CD4-positive, alpha-beta T cell treated with Interferon gamma for 1 hour (primary cell): ENCODE results near the gene STK32A.

Experiments
- DNase-seq: peaks from one replicate; pipeline ENCODE4 v3.0.0-alpha.2; 2020

STK32A gene

DNA sequence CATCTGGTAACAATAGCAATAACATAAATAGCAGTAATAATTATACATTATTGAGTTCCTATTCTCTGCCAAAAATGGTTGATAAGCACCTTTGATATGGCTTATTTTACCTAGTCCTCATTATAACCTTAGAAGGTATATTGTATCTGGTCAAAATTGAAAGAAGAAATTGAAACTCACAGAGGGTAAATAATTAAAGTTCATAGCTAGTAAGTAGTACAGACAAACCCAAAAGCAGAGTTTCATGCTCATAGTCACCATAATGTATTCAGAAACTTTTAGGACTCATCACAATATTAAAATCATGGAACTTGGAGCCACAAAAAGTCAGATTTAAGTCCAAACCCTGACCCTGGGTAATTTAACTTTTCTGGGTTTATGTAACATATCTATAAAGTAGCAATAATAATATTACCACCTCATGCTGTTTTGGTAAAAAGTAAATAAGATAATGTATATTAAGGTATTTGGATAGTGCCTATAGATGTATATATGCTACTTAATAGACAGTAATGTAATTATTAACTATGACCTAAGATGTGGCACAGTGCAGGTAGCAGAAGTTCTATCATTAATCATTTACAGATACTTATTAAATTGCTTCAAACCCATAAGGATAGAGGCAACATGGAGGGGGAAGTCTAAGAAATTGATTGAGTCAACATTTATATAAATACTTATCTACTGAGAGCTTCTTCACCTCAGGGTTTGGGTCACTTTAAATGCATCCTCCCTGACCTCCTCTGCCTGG, 32.4 kb downstream of the STK32A start:
- DNase-seq = no peak

- no peak for DNase-seq
These were observed 41.7 kb downstream of the STK32A start for GRCh38 chr5:147276497-147276896.

DNA sequence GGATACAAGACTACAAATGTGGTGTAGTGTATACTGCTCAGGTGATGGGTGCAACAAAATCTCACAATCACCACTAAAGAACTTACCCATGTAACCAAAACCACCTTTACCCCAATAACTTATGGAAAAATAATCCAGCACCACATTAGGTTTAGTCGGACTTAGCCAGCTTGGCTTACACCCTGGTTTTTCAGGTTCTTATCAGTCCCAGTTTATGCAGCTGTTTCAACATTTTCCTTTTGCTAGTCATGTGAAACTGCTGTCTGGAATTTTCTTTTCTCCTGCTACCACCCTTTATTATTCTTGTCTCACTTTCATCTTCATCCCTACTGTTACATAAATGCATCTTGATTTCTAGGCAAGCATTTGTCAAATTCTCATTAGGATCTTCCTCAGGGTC, 51.5 kb downstream of the STK32A start:
- no peak for DNase-seq

DNA sequence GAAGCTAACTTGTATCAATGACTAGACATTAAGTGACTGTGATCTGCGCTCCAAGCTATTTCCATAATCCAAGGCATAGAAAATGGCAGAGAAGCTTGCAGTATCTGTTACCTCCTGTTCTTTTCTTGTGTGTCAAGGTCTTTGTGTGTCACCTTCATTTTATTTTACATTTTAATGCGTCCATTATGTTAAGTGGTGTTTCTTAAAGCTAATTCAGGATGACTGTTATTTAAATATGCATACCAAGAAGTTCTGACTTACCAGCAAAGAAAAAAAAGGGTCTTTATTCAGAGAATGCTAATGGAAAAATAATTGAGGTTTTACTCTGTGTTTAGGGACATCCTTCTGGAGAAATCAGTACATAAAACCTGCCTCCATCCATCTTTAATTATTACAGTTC, 52.3 kb downstream of the STK32A start:
- no peak for DNase-seq

DNA sequence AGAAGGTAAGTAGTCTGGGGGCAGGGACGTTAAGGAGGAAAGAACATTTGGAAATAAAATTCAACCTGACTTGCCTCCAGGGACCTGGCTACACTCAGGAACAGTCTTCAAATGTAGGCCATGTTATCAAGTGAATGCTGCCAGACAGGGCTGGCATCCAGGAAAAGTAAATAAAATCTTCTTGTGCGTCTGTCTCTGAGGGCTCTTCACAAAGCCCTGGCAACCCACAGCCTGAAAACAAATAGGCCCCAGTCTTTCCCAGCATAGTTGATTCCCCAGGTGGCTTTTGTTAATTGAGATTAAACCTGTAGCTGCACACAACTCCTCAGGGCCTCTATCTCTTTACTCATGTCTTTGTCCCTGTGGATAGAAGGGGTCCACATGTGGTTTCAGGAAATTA, 55.4 kb downstream of the STK32A start:
- no peak for DNase-seq

GRCh38 chr5:147303251-147303650, 68.4 kb downstream of the STK32A start:
- no peak for DNase-seq

- DNase-seq = no peak
These were observed 69.2 kb downstream of the STK32A start for GRCh38 chr5:147303976-147304375.

- DNase-seq = no peak
These were observed 70.3 kb downstream of the STK32A start for GRCh38 chr5:147305147-147305546.

- no peak for DNase-seq
These were observed 71.5 kb downstream of the STK32A start for GRCh38 chr5:147306351-147306750.

- no peak for DNase-seq
These were observed 72.3 kb downstream of the STK32A start for GRCh38 chr5:147307170-147307569.

DNA sequence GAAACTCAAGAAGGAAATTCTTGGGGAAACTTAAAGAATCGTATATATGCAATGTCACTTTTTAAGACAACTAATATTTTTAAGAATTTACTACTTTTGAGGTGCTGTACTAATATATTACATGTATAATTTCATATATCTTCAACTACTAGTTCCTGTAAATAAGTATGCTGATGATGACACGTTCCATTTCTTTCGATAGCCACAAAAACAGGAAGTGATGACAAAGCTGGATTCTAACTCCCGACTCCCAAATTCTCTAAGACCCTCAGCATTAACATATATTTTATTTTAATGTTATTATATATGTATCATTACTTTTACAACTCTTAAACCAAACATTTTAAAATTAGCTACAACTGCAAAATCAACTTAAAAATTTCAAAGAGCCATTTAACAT, 74.8 kb downstream of the STK32A start:
- DNase-seq = no peak

DNA sequence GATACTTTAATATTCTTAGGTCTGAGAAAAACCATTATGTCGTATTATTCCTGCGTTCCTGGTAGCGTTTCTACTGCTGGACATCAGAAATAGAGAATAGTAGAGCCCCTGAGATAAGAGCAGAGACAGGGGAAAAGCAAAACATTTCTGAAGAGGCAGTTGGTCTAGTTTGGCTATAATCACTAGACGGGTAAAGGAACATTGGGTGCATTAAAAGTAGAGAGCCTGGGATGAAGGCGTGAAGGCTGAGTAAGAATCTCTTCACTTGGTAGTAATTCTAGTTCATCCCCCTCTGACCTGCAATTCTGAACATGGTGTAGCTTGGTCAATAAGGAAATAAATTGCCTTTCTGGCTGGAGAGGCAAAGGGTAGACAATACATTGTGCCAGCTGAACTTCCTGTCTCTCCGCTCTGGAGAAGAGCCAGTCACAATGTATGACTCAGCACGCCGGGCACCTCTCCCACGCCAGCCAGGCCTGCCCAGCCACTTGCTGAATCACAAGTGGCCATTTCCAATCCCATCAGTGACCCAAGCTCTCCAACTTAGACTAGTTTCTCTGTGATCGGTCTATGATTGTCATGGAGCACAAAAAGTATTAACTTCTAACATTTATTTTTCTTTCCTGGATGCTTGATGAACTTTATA, 75.4 kb downstream of the STK32A start:
- DNase-seq = peak; percentile 44

GRCh38 chr5:147317978-147318684, 83.3 kb downstream of the STK32A start:
- no peak for DNase-seq

- DNase-seq = no peak
These were observed 86.7 kb downstream of the STK32A start for GRCh38 chr5:147321569-147321968.

- no peak for DNase-seq
These were observed 92.6 kb downstream of the STK32A start for GRCh38 chr5:147327421-147327820.

- DNase-seq = no peak
These were observed 93.1 kb downstream of the STK32A start for GRCh38 chr5:147327905-147328304.

DNA sequence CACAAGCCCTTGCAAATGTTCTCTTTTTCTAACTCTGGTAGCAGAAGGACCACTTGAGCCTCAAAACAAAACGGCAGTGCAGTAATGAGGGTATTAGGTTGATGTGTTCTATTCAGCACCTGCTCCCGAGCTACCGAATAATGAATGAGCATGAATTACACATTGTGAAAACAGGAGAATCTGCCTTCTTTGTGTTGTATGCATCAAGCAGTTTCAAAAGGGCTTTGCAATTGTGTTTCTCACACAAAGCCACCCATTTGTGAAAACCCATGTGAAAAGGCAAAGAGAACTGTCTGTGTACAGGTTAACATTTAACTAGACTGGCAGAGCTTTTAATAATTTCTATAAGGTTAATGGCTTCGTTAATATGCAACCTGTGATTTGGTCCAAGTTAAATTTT, 97.8 kb downstream of the STK32A start:
- no peak for DNase-seq

GRCh38 chr5:147336876-147337275, 102.0 kb downstream of the STK32A start:
- no peak for DNase-seq

GRCh38 chr5:147339313-147339712, 104.5 kb downstream of the STK32A start:
- no peak for DNase-seq

DNA sequence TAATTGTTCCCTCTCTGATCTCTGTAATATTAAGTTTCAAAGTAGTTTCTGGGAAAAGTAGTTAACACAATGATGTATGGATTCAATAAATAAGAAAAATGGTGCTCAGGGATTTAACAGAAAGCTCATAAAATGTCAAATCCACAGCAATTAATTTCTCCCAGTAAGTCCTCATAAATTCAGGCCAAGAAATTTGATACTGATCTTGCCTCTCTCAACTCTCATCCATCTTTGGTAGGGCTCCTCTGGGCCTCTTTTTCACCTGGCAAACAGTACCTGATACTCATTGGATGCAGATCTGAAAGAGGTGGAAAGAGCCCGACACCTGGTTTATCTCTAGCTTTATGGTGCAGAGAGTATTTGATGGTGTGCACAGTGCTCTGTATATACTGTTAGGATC, 106.1 kb downstream of the STK32A start:
- DNase-seq = no peak

DNA sequence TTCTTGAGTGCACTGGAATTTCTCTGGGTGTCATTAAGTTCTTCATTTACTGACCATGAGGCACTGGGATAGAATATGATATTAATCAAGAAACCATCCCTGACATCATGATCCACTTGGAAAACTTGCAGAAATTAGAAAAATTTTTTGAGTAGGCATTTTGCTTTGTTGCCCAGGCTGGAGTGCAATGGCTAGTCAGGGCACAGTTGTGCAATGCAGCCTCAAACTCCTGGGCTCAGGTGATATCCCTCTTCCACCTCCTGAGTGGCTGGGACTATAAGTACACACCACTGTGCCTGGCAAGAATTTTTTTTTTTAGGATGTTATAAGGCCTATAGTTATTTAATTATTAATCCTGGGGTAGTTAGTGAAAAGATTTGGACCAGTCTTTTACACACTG, 106.5 kb downstream of the STK32A start:
- DNase-seq = no peak

GRCh38 chr5:147344861-147345260, 110.0 kb downstream of the STK32A start:
- no peak for DNase-seq

GRCh38 chr5:147346006-147346561, 111.3 kb downstream of the STK32A start:
- no peak for DNase-seq

DNA sequence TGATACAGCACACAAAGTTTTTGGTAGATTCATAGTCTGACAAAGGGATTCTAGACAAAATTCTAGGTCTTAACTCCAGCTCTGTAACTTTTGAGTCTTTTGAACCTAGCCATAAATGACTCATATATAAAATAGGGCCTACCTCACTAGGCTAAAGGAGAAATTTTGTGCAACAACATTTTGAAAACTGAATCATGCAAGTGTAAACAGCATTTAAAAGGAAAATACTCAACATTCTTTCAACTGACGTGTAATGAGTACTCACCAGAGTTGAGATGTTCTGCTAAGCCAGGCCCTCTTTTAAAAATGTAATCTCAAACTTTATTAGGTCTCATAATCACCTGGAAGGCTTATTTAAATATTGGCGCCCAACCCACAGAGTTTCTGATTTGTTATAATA, 113.2 kb downstream of the STK32A start:
- DNase-seq = no peak
